SK-N-MC (cell line): Measurements from ENCODE around the gene GMDS.

ENCODE experiments used
- EZH2 ChIP-seq: fragments of 200-600 bp; sonication (generic); IDR thresholded peaks from one replicate; pipeline ENCODE4 v1.6.1; 2017; ENCODE audit warnings: antibody characterized with exemption
- FOXP2 ChIP-seq: optimal IDR thresholded peaks from 2 replicates; pipeline ENCODE3; 2011; ENCODE audit warnings: mild to moderate bottlenecking, moderate library complexity; ENCODE audit not compliant: insufficient read depth; ENCODE audit errors: extremely low read length, control extremely low read depth
- POLR2AphosphoS5 ChIP-seq: IDR thresholded peaks from 2 replicates; pipeline ENCODE4 v1.6.1; 2012; ENCODE audit warnings: mild to moderate bottlenecking, low read depth, low read length, borderline replicate concordance

- TF ChIP-seq EZH2 = no peak
- no peak for TF ChIP-seq POLR2AphosphoS5
- TF ChIP-seq FOXP2 = no peak
Measured at GRCh38 chr6:1651362-1651761, 594.0 kb downstream of the GMDS start.
